ENCODE results near the gene MORC3.

DNA sequence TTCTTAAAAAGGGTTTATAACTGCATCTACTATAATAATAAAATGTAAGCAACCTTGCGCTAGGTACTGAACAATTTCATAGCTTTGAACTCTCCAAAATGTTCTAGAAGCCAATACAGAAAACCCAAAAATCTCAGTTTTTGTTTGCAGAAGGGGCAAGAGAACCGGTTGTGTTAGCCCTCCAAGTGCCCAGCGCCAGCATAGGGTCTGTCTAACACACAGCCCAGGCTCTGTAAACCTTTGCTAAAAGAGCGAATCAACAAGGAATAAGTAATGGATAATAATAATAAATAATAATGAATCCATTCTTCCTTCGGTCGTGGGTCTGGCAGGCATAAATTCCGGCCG is 64.9 kb downstream of the MORC3 start:
- TF ChIP-seq CTCF (IDR thresholded peaks at IDR 0.05; ENCODE audit: low read depth, low read length, missing input control) (no peak), YY1 (IDR thresholded peaks at IDR 0.05) (no peak)
- TF ChIP-seq, protein P1, sequence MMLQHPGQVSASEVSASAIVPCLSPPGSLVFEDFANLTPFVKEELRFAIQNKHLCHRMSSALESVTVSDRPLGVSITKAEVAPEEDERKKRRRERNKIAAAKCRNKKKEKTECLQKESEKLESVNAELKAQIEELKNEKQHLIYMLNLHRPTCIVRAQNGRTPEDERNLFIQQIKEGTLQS (IDR thresholded peaks at IDR 0.05): no peak
